ENCODE measurements around the gene VAV3.
"Not testable (repeated sequence)": the region's sequence is repeated elsewhere in the genome, so short reads cannot be mapped to it uniquely, and the experiment has no call there.

VAV3 gene

DNA sequence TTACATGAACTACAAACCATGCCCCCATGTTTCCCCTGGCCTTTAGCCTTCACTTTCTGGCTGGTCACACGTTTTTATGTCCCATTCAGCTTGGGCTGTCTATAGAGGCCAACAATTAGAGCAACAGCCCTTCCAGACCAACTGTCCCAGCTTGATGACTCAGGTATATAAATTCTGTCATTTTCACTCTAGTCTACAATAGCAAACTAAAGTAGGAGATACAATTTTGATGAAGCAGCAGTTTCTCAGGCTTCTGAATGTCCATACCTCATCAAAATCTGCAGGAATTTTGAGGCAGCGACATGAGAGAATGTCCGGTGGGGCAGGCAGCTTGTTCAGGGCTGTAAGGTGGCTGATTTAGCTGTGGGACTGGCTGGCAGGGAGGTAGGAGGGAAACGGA, 45.6 kb upstream of the VAV3 start:
- no peak for DNase-seq (ENCODE audit: low read depth in 1 of 2, low spot score in 1 of 2)
- Histone ChIP-seq H3K4me3 (replicated peaks; ENCODE audit: insufficient read depth, low read length) (no peak overlapping the region), H3K27me3 (ENCODE audit: insufficient read depth, poor library complexity, severe bottlenecking) (no peaks in the 10 kb centered on the region), H3K27ac (replicated peaks) (no peak overlapping the region)
- TF ChIP-seq, protein P1, sequence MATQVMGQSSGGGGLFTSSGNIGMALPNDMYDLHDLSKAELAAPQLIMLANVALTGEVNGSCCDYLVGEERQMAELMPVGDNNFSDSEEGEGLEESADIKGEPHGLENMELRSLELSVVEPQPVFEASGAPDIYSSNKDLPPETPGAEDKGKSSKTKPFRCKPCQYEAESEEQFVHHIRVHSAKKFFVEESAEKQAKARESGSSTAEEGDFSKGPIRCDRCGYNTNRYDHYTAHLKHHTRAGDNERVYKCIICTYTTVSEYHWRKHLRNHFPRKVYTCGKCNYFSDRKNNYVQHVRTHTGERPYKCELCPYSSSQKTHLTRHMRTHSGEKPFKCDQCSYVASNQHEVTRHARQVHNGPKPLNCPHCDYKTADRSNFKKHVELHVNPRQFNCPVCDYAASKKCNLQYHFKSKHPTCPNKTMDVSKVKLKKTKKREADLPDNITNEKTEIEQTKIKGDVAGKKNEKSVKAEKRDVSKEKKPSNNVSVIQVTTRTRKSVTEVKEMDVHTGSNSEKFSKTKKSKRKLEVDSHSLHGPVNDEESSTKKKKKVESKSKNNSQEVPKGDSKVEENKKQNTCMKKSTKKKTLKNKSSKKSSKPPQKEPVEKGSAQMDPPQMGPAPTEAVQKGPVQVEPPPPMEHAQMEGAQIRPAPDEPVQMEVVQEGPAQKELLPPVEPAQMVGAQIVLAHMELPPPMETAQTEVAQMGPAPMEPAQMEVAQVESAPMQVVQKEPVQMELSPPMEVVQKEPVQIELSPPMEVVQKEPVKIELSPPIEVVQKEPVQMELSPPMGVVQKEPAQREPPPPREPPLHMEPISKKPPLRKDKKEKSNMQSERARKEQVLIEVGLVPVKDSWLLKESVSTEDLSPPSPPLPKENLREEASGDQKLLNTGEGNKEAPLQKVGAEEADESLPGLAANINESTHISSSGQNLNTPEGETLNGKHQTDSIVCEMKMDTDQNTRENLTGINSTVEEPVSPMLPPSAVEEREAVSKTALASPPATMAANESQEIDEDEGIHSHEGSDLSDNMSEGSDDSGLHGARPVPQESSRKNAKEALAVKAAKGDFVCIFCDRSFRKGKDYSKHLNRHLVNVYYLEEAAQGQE (IDR thresholded peaks at IDR 0.05; ENCODE audit: insufficient replicate concordance, low read depth): no peak
- no peak for TF ChIP-seq SPI1 (IDR thresholded peaks at IDR 0.05; ENCODE audit: borderline replicate concordance, low read depth)
- no peak for TF ChIP-seq POLR2AphosphoS5 (IDR thresholded peaks at IDR 0.05; ENCODE audit: low read depth)
- no peak for TF ChIP-seq CTCF (IDR thresholded peaks at IDR 0.05; ENCODE audit: insufficient read depth, low read length)
- no peak for TF ChIP-seq GABPA (IDR thresholded peaks at IDR 0.05; ENCODE audit: low read depth)

- no peak for DNase-seq (ENCODE audit: low read depth in 1 of 2, low spot score in 1 of 2)
- TF ChIP-seq POLR2AphosphoS5 (IDR thresholded peaks at IDR 0.05; ENCODE audit: low read depth) (no peak), GABPA (IDR thresholded peaks at IDR 0.05; ENCODE audit: low read depth) (no peak), SPI1 (IDR thresholded peaks at IDR 0.05; ENCODE audit: borderline replicate concordance, low read depth) (no peak), CTCF (IDR thresholded peaks at IDR 0.05; ENCODE audit: insufficient read depth, low read length) (no peak)
- TF ChIP-seq, protein P1 (IDR thresholded peaks at IDR 0.05; ENCODE audit: insufficient replicate concordance, low read depth): no peak
- H3K27me3 ChIP-seq (ENCODE audit: insufficient read depth, poor library complexity, severe bottlenecking): no peaks in the 10 kb centered on the region
These were observed 44.7 kb upstream of the VAV3 start for GRCh38 chr1:108009603-108010195.

GRCh38 chr1:108007531-108007930, 42.6 kb upstream of the VAV3 start:
- TF ChIP-seq CTCF (IDR thresholded peaks at IDR 0.05; ENCODE audit: insufficient read depth, low read length): no peak
- H3K4me3 ChIP-seq (replicated peaks; ENCODE audit: insufficient read depth, low read length): no peak overlapping the region
- DNase-seq (ENCODE audit: low read depth in 1 of 2, low spot score in 1 of 2): no peak
- no peak overlapping the region for H3K27ac ChIP-seq (replicated peaks)
- no peaks in the 10 kb centered on the region for H3K27me3 ChIP-seq (ENCODE audit: insufficient read depth, poor library complexity, severe bottlenecking)

More at GRCh38 chr1:108009603-108010195, 44.7 kb upstream of the VAV3 start:
- no peak overlapping the region for H3K27ac ChIP-seq (replicated peaks)
- no peak overlapping the region for H3K4me3 ChIP-seq (replicated peaks; ENCODE audit: insufficient read depth, low read length)

GRCh38 chr1:108007070-108007469, 42.1 kb upstream of the VAV3 start:
- no peak for DNase-seq (ENCODE audit: low read depth in 1 of 2, low spot score in 1 of 2)
- H3K27me3 ChIP-seq (ENCODE audit: insufficient read depth, poor library complexity, severe bottlenecking): no peaks in the 10 kb centered on the region
- TF ChIP-seq POLR2AphosphoS5 (IDR thresholded peaks at IDR 0.05; ENCODE audit: low read depth) (no peak), GABPA (IDR thresholded peaks at IDR 0.05; ENCODE audit: low read depth) (no peak)
- H3K4me3 ChIP-seq (replicated peaks; ENCODE audit: insufficient read depth, low read length): no peak overlapping the region
- no peak overlapping the region for H3K27ac ChIP-seq (replicated peaks)

GRCh38 chr1:108004919-108005318, 39.9 kb upstream of the VAV3 start:
- not testable (repeated sequence) for H3K4me3 ChIP-seq (replicated peaks; ENCODE audit: insufficient read depth, low read length); H3K27ac ChIP-seq (replicated peaks); H3K27me3 ChIP-seq (ENCODE audit: insufficient read depth, poor library complexity, severe bottlenecking); DNase-seq (ENCODE audit: low read depth in 1 of 2, low spot score in 1 of 2)
